HCT116 (cell line): ENCODE data around the gene TOMM34. TPM values are rescaled to one million over a fixed set of nuclear protein-coding genes. Genes with fewer than 3 reads are reported as not detected.

Experiments
- ATAC-seq: fragments of 200-7000 bp; cut with Tn5 transposase; 2 replicates; pipeline ENCODE4 v1.9.1; 2020; ENCODE audit warnings: mild to moderate bottlenecking, moderate library complexity
- BruUV-seq: library from RNA; stranded (reverse); fragments of 400-500 nt; replicated peaks from 2 replicates; lab custom pipeline; 2021; lab: Mats Ljungman, UMichigan
- CTCF ChIA-PET: fragments of 300-600 bp; sonication (Branson Sonifier 250); formaldehyde crosslinking; loops from one replicate; lab custom pipeline; 2021; ENCODE audit warnings: antibody characterized with exemption; lab: Charles Lee
- POLR2A ChIA-PET: fragments of 300-600, 350-600 bp; sonication (Branson Sonifier 250); formaldehyde crosslinking; loops from one replicate; lab custom pipeline; 2021; ENCODE audit warnings: antibody characterized with exemption; lab: Charles Lee
- RAD21 ChIA-PET, 2 experiments: fragments of 300-600 bp; sonication (Branson Sonifier 250); formaldehyde crosslinking; loops; one replicate each; lab custom pipeline; 2023; ENCODE audit warnings: low total read pairs in 2 of 2; ENCODE audit not compliant: uncharacterized antibody in 2 of 2, unreplicated experiment in 2 of 2, low non-redundant PET in 1 of 2; lab: Charles Lee
- DNase-seq: peaks from one replicate; pipeline ENCODE4 v3.0.0-alpha.2; 2010; ENCODE audit warnings: low read depth, low spot score
- H2AFZ ChIP-seq: fragments of 200-600 bp; shearing (Covaris generic), sonication (generic); 2 replicates; pipeline ENCODE4 v1.6.1; 2017; ENCODE audit warnings: low read depth, mixed run types, mixed read lengths, antibody characterized with exemption, low read length; ENCODE audit not compliant: poor library complexity, severe bottlenecking
- H3K27ac ChIP-seq: 2 replicates; pipeline ENCODE4 v1.5.1; 2012; ENCODE audit warnings: low read depth, low read length
- H3K27me3 ChIP-seq: fragments of 200-600 bp; sonication (generic); 2 replicates; pipeline ENCODE4 v1.6.1; 2016; ENCODE audit warnings: mixed run types, low read length, mixed read lengths; ENCODE audit not compliant: insufficient read depth
- H3K36me3 ChIP-seq, 2 experiments: fragments of 200-500 bp in 1 of 2; fragments of 200-600 bp in 1 of 2; sonication (Bioruptor generic) in 1 of 2; sonication (generic) in 1 of 2; 2 replicates each; pipeline versions ENCODE4 v1.5.1 to v1.6.1; 2014 to 2016; ENCODE audit warnings: low read length in 2 of 2, inconsistent platforms in 1 of 2, mixed read lengths in 1 of 2, mixed run types in 1 of 2; ENCODE audit not compliant: insufficient read depth in 2 of 2, control insufficient read depth in 1 of 2
- H3K4me1 ChIP-seq, 2 experiments: fragments of 200-600 bp in 1 of 2; sonication (generic) in 1 of 2; 2 replicates each; pipeline versions ENCODE4 v1.5.1 to v1.6.1; 2012 to 2017; ENCODE audit warnings: low read length in 2 of 2, inconsistent platforms in 1 of 2, mild to moderate bottlenecking in 1 of 2, mixed read lengths in 1 of 2, mixed run types in 1 of 2, moderate library complexity in 1 of 2; ENCODE audit not compliant: insufficient read depth in 2 of 2, control insufficient read depth in 1 of 2
- H3K4me2 ChIP-seq: fragments of 200-600 bp; sonication (generic); 2 replicates; pipeline ENCODE4 v1.6.1; 2017; ENCODE audit warnings: mixed run types, low read length, mixed read lengths
- H3K4me3 ChIP-seq, 2 experiments: fragments of 200-600 bp in 1 of 2; sonication (generic) in 1 of 2; replicated peaks in 1 of 2; 2 replicates each; pipeline ENCODE4 v1.5.1; 2011 to 2016; ENCODE audit warnings: low read length in 2 of 2, control low read depth in 1 of 2, low read depth in 1 of 2, mild to moderate bottlenecking in 1 of 2, mixed read lengths in 1 of 2, mixed run types in 1 of 2
- H3K79me2 ChIP-seq: fragments of 200-600 bp; sonication (generic); 2 replicates; pipeline ENCODE4 v1.6.1; 2017; ENCODE audit warnings: mild to moderate bottlenecking, mixed run types, low read length, moderate library complexity, mixed read lengths; ENCODE audit not compliant: insufficient read depth
- H3K9ac ChIP-seq: fragments of 200-600 bp; sonication (generic); 2 replicates; pipeline ENCODE4 v1.6.1; 2016; ENCODE audit warnings: low read length, mixed read lengths
- H3K9me2 ChIP-seq: fragments of 200-600 bp; sonication (generic), shearing (Covaris generic); 2 replicates; pipeline ENCODE4 v1.6.1; 2017; ENCODE audit warnings: mixed run types, mild to moderate bottlenecking, moderate library complexity; ENCODE audit not compliant: insufficient read depth
- H3K9me3 ChIP-seq, 2 experiments: fragments of 200-500 bp in 1 of 2; fragments of 200-600 bp in 1 of 2; sonication (Bioruptor generic) in 1 of 2; sonication (generic) in 1 of 2; 2 replicates each; pipeline ENCODE4 v1.6.1; 2014 to 2017; ENCODE audit warnings: low read length in 2 of 2, mixed read lengths in 2 of 2, inconsistent platforms in 1 of 2, low read depth in 1 of 2, mild to moderate bottlenecking in 1 of 2, mixed run types in 1 of 2, moderate library complexity in 1 of 2; ENCODE audit not compliant: control insufficient read depth in 1 of 2, insufficient read depth in 1 of 2
- H4K20me1 ChIP-seq: fragments of 200-600 bp; sonication (generic), shearing (Covaris generic); 2 replicates; pipeline ENCODE4 v1.6.1; 2017; ENCODE audit warnings: mixed run types, mild to moderate bottlenecking, moderate library complexity; ENCODE audit not compliant: insufficient read depth
- CBX3 ChIP-seq: IDR thresholded peaks from 2 replicates; pipeline ENCODE4 v1.6.1; 2012; ENCODE audit warnings: low read depth
- CEBPB ChIP-seq: IDR thresholded peaks from 2 replicates; pipeline ENCODE4 v1.6.1; 2012; ENCODE audit warnings: low read depth
- EGR1 ChIP-seq: IDR thresholded peaks from 2 replicates; pipeline ENCODE4 v1.6.1; 2012; ENCODE audit warnings: low read depth
- EZH2phosphoT487 ChIP-seq: fragments of 200-600 bp; IDR thresholded peaks from 2 replicates; pipeline ENCODE4 v1.6.1; 2018; ENCODE audit warnings: antibody characterized with exemption, borderline replicate concordance
- JUND ChIP-seq: IDR thresholded peaks from 2 replicates; pipeline ENCODE4 v1.6.1; 2012
- MAX ChIP-seq: IDR thresholded peaks from 2 replicates; pipeline ENCODE4 v1.6.1; 2012
- POLR2A ChIP-seq: IDR thresholded peaks from 2 replicates; pipeline ENCODE4 v1.7.0; 2011; ENCODE audit warnings: borderline replicate concordance; ENCODE audit not compliant: insufficient read depth, insufficient read length; ENCODE audit errors: extremely low read depth
- POLR2AphosphoS5 ChIP-seq: IDR thresholded peaks from 2 replicates; pipeline ENCODE4 v1.6.1; 2011; ENCODE audit warnings: mild to moderate bottlenecking, low read depth, low read length, moderate library complexity
- RAD21 ChIP-seq: IDR thresholded peaks from 2 replicates; pipeline ENCODE4 v1.6.1; 2012; ENCODE audit warnings: low read depth, mild to moderate bottlenecking
- SIN3A ChIP-seq: IDR thresholded peaks from 2 replicates; pipeline ENCODE4 v1.6.1; 2012; ENCODE audit warnings: low read depth
- SP1 ChIP-seq: IDR thresholded peaks from 2 replicates; pipeline ENCODE4 v1.6.1; 2012; ENCODE audit warnings: low read depth
- SRF ChIP-seq: IDR thresholded peaks from 2 replicates; pipeline ENCODE4 v1.6.1; 2012; ENCODE audit warnings: low read depth
- TCF7L2 ChIP-seq: IDR thresholded peaks from 2 replicates; pipeline ENCODE4 v1.7.0; 2011; ENCODE audit warnings: borderline replicate concordance, inconsistent platforms; ENCODE audit not compliant: insufficient read depth, insufficient read length; ENCODE audit errors: extremely low read depth
- ZBTB33 ChIP-seq: IDR thresholded peaks from 2 replicates; pipeline ENCODE4 v1.6.1; 2011; ENCODE audit warnings: mild to moderate bottlenecking, low read length, moderate library complexity; ENCODE audit not compliant: insufficient replicate concordance; ENCODE audit errors: extremely low read depth
- ZFX ChIP-seq: fragments of 450-650 bp; IDR thresholded peaks from 2 replicates; pipeline ENCODE4 v1.6.1; 2017
- intact Hi-C: fragments of 100-400 bp; cut with micrococcal nuclease; formaldehyde crosslinking; loops from 2 replicates; pipeline ENCODE4 v1.10.0; 2022
- total RNA-seq: library from RNA; stranded (reverse); gene quantifications from one replicate; pipeline ENCODE4 v1.2.1, GENCODE V29; 2021; ENCODE audit not compliant: unreplicated experiment
- TF ChIP-seq, protein P1 (sequence below): IDR thresholded peaks from 2 replicates; pipeline ENCODE4 v1.6.1; 2012
- TF ChIP-seq, protein P2 (sequence below), 3 experiments: fragments of 200-600 bp in 1 of 3; sonication (generic) in 1 of 3; IDR thresholded peaks in 2 of 3; conservative IDR thresholded peaks in 1 of 3; 2 replicates each; pipeline ENCODE4 v1.5.1; 2012 to 2017; ENCODE audit warnings: low read depth in 2 of 3, low read length in 2 of 3, antibody characterized with exemption in 1 of 3, borderline replicate concordance in 1 of 3, control low read depth in 1 of 3, mild to moderate bottlenecking in 1 of 3, mixed read lengths in 1 of 3, mixed run types in 1 of 3, moderate library complexity in 1 of 3; ENCODE audit not compliant: insufficient read depth in 1 of 3

Gene TOMM34
- total RNA-seq, 1 experiment from 2014 or later: 51.7 TPM

- BruUV-seq: no TSS peak
- H3K27ac ChIP-seq: no peak overlapping the region
Measured at GRCh38 chr20:44896583-44896982, 63.6 kb downstream of the TOMM34 start.

More at GRCh38 chr20:44896583-44896982, 63.6 kb downstream of the TOMM34 start:
- no peak for TF ChIP-seq MAX
- no peak for TF ChIP-seq SP1
- TF ChIP-seq EGR1: no peak
- TF ChIP-seq JUND: no peak
- no peak for TF ChIP-seq CEBPB
- no peak for TF ChIP-seq SRF
- TF ChIP-seq, protein P1, sequence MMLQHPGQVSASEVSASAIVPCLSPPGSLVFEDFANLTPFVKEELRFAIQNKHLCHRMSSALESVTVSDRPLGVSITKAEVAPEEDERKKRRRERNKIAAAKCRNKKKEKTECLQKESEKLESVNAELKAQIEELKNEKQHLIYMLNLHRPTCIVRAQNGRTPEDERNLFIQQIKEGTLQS: no peak
- TF ChIP-seq SIN3A: no peak
- TF ChIP-seq TCF7L2: no peak
- no peak for TF ChIP-seq RAD21
- TF ChIP-seq EZH2phosphoT487: no peak
- TF ChIP-seq CBX3: no peak
- TF ChIP-seq POLR2A: no peak
- no peak for TF ChIP-seq POLR2AphosphoS5
- TF ChIP-seq, protein P2, sequence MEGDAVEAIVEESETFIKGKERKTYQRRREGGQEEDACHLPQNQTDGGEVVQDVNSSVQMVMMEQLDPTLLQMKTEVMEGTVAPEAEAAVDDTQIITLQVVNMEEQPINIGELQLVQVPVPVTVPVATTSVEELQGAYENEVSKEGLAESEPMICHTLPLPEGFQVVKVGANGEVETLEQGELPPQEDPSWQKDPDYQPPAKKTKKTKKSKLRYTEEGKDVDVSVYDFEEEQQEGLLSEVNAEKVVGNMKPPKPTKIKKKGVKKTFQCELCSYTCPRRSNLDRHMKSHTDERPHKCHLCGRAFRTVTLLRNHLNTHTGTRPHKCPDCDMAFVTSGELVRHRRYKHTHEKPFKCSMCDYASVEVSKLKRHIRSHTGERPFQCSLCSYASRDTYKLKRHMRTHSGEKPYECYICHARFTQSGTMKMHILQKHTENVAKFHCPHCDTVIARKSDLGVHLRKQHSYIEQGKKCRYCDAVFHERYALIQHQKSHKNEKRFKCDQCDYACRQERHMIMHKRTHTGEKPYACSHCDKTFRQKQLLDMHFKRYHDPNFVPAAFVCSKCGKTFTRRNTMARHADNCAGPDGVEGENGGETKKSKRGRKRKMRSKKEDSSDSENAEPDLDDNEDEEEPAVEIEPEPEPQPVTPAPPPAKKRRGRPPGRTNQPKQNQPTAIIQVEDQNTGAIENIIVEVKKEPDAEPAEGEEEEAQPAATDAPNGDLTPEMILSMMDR (IDR thresholded peaks at IDR 0.05 in 2 of 3, conservative IDR thresholded peaks at IDR 0.05 in 1 of 3; ENCODE audit: borderline replicate concordance in 1 of 3, insufficient read depth in 1 of 3, low read depth in 2 of 3, low read length in 2 of 3): no peak
- TF ChIP-seq ZBTB33: no peak
- no peak for TF ChIP-seq ZFX
- TF ChIP-seq, all 23 proteins: peak for 0
- ATAC-seq: no peak
- no peaks in the 10 kb centered on the region for H3K27me3 ChIP-seq
- H3K9me2 ChIP-seq: no peaks in the 10 kb centered on the region
- peaks cover 100% of the 10 kb centered on the region for H3K79me2 ChIP-seq
- CTCF ChIA-PET: no interaction called here
- RAD21 ChIA-PET: no interaction called here
- H4K20me1 ChIP-seq: peaks cover 21% of the 10 kb centered on the region; the same call in 1 of the 2 replicates
- DNase-seq: no peak
- no peak overlapping the region for H2AFZ ChIP-seq
- POLR2A ChIA-PET: interaction anchor here (1.8 kb wide), 1 partner anchor 13 kb away, joined by 5 read pairs; the partner anchor contains the start of gene PABPC1L
- H3K9ac ChIP-seq: no peak overlapping the region
- H3K9me3 ChIP-seq: no peaks in the 10 kb centered on the region
- H3K36me3 ChIP-seq: peaks cover 6% of the 10 kb centered on the region in 2 experiments; a peak in 1 of 4 replicates
- intact Hi-C loops: no loop called here
- H3K4me2 ChIP-seq: no peak overlapping the region
- no peaks in the 10 kb centered on the region for H3K4me1 ChIP-seq
- no peak overlapping the region for H3K4me3 ChIP-seq
